MM.1S (cell line): ENCODE data around the gene RAPGEF2.

Source experiments
- CTCF ChIP-seq: fragments of 300-600 bp; sonication (generic); IDR thresholded peaks from 2 replicates; pipeline ENCODE4 v1.5.1; 2016; ENCODE audit warnings: antibody characterized with exemption, low read length, mixed read lengths
- EZH2 ChIP-seq: fragments of 300-600 bp; sonication (generic); optimal IDR thresholded peaks from 2 replicates; pipeline ENCODE3; 2017; ENCODE audit warnings: low read depth, mild to moderate bottlenecking, antibody characterized with exemption, low read length, mixed read lengths
- EZH2phosphoT487 ChIP-seq: fragments of 300-600 bp; sonication (generic); IDR thresholded peaks from 2 replicates; pipeline ENCODE4 v1.6.1; 2018; ENCODE audit warnings: antibody characterized with exemption, low read length

- TF ChIP-seq CTCF (no peak), EZH2phosphoT487 (no peak), EZH2 (no peak)
Measured at GRCh38 chr4:159152181-159152580, 49.3 kb downstream of the RAPGEF2 start.
